CD4-positive, alpha-beta T cell treated with Interleukin-17A for 1 hour (primary cell): ENCODE results near the gene CLTRN.
A peak's percentile ranks its signal among the peaks of the same experiment; 100 is the strongest.
"Not testable (repeated sequence)": the region's sequence is repeated elsewhere in the genome, so short reads cannot be mapped to it uniquely, and the experiment has no call there.

Experiments
- DNase-seq: peaks from one replicate; pipeline ENCODE4 v3.0.0-alpha.2; 2020

CLTRN gene, protein sequence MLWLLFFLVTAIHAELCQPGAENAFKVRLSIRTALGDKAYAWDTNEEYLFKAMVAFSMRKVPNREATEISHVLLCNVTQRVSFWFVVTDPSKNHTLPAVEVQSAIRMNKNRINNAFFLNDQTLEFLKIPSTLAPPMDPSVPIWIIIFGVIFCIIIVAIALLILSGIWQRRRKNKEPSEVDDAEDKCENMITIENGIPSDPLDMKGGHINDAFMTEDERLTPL

DNA sequence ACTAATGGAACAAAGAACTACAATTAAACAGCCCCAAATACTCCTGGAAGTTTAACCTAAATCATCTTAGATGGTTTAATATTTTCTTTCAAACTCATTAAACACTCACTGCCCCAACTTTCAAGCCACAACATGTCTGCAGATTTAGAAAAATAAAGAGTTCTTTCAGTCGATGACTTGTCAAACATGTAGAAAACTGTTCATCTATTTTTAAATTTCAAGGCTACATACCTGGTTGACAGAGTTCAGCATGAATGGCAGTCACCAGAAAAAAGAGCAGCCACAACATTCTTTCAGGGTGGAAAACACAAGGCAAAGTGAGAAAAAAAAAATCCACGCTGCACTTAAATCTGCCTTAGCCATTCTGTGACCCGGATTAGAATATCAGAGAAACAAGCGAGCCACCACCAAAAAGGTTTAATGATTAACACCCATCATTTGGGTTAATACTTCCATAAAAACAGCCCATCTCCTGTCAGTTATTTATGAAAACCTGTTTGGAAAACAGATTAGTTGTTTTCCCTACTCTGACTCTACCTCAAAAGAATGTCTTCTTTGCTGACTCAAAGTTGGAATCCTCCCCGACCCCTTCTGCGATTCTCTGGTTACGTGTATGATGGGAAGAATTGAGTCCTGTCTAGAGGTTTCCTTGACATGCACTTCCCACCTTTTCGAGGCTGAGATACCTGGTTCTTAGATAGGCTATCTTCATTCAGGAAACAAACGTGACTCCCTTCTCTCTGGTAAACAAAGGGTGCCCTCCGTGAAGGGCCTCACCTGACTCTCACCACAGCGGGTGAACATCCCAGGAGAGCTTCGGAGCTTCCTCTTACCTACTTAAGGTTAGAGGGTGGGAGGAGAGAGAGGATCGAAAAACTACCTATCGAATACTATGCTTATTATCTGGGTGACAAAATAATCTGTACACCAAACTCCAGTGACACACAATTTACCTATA lies at the start of gene CLTRN:
CLTRN (minus strand) TSS at position 319 of the 958 bp plus-strand sequence; CDS start at position 289, 30 bp downstream.
- DNase-seq: no peak

DNA sequence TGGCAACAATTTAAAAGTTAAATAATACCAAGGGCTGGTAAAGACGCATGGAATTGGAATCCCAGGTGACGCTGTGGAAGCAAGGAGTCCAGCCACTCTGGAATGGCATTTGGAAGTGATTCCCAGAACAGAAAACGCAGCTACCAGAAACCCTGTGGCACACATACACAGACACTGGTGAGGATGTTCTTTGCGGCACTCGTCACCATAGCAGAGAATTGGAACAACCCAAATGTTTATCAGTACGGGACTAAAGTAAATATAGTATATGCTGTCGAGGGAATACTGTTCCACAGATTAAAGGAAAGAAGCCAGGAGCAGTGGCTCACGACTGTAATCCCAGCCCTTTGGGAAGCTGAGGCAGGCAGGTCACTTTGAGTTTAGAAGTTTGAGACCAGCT lies 39.7 kb upstream of the CLTRN start:
- DNase-seq: not testable (repeated sequence)

DNA sequence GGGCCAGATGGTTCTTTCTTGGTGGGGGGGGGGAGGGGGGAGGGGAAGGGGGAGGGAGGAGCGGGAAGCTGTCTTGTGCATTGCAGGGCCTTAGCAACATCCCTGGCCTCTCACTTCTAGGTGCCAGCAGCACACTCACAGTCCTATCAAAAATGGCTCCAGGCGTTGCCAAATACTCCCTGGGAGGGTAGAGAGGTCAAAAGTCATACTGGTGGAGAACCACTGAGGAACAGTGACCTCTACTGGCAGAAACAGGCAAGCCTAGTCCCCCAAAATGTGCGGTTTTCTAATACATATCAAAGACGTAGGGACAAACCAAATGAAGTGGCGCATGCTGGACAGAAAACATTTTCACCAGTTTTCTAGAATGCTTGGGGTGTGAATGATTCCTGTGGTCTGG lies 39.2 kb upstream of the CLTRN start:
- DNase-seq: not testable (repeated sequence)

DNA sequence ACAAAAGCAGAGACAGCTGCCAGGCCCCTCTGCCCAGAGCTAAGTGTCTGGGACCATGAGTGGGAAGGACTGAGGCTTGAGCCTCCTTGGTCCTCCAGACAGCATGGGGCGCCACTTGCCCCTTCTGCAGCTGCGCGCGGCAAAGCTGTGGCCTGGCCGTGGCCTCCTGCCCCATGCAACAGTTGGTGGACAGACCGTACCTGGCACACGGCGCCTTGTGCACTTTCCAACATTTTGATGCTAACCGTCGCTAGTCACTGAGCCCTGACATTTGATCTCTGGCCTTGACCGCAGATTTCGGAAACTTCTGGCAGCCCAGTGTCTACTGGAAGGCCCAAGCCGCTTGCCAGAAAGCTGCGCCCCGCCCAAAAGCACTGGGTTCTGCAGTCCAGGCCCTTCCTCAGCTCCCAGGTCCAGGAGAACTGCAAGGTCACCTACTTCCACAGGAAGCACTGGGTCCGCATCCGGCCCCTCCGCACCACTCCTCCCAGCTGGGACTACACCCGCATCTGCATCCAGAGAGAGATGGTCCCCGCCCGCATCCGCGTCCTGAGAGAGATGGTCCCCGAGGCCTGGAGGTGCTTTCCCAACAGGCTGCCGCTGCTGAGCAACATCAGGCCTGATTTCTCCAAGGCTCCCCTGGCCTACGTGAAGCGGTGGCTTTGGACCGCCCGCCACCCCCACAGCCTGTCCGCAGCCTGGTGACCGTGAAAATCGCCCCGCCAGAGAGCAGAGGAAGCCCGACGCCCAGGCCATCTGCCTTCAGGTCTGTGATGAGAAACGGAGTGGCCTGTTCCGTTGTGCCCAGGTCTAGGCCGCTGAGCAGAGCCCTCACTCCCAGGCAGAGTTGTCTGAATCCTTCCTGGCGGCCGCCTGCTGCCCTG lies 38.1 kb upstream of the CLTRN start:
- no peak for DNase-seq

DNA sequence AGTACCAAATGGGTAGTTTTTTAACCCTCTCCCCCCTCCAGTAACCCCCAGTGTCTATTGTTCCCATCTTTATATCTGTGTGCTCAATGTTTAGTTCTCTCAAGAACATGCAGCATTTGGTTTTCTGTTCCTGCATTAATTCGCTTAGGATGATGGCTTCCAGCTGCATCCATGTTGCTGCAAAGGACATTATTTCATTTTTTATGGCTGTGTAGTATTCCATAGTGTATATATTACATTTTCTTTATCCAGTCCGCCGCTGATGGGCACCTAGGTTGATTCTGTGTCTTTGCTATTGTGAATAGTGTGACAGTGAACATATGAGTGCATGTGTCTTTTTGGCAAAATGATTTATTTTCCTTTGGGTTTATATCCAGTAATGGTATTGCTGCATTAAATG lies 31.9 kb upstream of the CLTRN start:
- DNase-seq: no peak

DNA sequence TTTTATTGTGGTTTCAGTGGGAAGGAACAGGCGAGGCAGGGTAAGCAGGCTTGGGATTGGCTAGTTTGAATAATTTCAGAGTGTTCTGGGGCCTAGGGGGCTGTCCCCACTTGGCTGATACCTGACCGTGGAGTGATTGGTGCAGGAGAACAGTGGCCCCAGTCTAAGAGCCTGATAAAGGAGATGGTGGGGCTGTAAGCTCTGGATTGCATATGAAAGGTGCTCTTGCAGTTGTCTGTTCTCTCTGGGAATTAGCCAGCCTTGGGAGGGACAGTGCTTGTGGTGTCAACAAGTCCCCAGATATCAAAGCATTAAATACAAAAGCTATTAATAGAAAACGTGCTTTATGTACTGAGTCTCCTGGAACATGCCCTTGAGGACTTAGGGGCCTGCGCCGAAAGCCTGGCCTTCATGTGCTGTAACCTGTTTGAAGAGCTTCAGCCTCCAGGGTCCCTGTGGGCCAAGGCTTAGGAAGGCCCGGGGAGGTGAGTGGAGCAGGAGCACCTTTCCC lies 30.4 kb upstream of the CLTRN start:
- DNase-seq: no peak

DNA sequence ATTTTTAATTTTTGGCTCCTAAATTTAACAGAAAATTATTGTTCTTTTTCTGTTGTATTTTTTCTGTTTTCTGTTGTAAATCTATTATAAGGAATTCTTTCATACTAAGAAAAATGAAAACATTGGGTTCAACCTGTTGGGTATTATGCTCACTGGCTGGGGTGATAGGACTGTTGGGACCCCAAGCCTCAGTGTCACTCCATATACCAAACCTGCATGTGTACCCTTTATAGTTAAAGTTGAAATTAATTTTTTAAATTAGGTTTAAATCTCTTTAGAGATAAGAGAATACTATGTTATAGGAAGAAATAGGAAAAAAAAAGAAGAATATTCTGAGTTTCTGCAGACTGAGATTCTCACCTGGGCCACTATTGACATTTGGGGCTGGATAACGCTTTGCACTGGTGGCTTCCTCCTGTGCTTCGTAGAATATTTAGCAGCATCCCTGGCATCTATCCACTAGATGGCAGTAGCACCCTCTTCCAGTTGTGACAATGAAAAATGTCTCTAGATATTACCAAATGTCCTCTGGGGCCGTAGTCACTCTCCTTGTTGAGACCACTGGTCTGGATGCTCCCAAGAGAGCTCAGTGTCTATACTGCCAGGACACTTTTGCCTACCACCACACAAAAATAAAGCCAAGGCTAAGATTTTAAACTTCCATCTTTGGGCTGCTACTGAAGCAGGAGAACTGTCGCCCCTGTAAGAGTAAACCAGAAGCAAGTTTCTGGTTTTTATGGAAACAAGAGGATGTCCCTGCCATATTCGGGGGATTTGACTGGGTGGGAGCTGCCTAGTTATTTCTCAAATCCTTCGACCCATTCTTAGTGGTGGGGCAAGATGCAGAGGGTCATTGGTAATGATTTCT lies 22.4 kb upstream of the CLTRN start:
- DNase-seq: peak; percentile 80

DNA sequence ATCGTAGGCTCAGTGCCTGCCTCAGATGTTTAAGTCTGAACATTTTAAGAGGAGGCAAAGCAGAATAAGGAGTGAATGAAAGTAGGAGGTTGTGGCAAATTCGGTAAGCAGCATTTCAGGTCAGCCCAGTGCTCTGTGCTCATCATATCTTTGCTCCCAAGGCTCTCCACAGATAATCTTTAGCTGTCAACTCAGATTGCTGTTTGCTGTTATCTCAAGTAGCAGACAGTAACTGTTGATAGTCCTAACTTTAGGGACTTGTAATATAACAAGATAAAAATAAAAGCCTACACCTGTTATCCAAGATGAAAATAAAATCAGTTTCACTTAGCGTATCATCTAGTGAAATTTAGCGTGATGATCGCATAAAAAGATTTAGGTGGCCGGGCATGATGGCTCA lies 18.6 kb upstream of the CLTRN start:
- DNase-seq: no peak

DNA sequence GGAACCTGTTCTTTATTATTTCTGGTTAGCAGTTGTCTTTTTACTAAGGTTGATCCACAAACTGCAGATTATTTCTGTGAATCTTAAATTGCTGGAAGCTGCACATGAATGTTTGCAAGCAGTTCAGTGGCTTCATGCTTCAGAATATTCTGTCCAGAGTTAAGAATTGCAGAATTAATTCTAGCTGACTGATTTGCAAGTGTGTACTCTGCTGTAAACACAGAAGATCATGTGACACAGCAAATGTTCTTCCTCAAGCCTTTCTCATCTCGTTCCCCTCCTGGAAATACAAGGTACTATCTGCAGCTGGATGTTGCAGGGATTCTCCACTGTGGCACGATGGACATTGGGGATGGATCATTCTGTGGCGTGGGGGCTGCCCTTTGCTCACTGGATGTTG lies 16.8 kb upstream of the CLTRN start:
- DNase-seq: no peak

DNA sequence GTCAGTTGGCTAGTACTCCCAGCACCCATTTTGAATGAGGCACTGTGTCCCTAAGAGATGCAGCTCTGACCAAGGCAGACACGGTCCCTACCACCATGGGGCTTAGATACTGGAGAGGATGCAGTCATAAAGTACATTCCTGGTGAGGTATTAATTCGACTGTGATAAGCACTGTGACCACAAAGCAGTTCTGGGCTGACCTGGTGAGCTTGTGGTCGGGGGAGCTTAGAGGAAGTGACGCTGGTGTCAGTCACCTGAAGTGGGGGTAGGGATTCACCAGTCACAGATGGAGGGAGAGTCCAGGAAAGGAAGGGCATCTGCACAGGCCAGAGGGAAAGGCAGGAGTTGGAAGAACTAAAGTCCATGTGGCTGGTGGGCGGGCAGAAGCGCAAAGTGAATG lies 15.8 kb upstream of the CLTRN start:
- DNase-seq: peak; percentile 8

DNA sequence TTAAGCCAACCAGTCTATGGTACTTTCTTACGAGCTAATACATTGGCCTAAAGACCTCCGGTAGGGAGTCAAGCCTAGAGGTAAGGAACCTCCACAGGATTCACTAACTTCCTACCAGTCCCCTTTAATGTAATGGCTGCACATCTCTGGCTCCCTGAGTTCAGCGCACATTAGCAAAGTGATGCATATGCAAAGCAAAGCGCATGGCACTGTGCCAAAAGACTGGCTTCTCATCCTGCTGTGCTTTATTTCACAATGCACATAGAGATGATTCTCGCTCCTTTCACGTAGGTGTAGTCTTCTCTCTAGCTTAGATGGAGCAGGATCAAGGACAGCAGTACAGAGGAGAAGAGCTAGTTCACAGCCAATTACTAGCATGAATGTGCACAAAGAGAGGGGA lies 14.6 kb upstream of the CLTRN start:
- no peak for DNase-seq

DNA sequence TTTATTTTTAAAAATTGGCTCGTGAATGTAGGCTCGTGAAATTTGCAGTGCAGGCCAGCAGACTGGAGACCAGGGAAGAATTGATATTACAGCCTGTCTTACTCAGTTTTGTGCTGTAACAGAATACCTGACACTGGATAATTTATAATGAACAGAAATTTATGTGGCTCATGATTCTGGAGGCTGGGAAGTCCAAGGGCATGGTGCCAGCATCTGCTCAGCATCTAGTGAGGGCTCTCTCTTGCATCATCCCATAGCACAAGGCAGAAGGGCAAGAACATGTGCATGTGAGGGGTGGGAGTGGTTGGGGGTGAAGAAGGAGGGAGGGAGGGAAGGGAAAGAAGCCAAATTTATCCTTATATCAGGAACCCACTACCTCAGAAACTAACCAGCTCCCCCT lies 13.7 kb upstream of the CLTRN start:
- DNase-seq: no peak

DNA sequence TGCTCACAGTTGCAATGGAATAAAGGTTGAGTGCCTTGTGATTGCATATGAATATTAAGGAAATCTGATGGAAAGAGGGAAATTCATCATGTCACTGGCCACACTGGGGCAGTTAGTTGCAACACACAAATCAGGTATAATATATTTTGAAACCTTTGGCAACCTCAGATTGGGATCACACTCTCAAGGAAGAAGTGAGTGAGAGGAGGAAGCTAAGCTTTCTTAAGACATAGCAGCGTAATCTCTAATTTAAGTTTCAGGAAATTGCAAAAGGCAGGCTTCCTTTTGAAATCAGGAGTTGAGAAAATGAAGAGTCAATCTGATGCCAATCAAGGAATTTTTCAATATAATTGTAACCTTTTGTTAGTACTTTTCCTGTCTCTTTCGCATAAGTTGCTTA lies 12.3 kb upstream of the CLTRN start:
- DNase-seq: no peak

DNA sequence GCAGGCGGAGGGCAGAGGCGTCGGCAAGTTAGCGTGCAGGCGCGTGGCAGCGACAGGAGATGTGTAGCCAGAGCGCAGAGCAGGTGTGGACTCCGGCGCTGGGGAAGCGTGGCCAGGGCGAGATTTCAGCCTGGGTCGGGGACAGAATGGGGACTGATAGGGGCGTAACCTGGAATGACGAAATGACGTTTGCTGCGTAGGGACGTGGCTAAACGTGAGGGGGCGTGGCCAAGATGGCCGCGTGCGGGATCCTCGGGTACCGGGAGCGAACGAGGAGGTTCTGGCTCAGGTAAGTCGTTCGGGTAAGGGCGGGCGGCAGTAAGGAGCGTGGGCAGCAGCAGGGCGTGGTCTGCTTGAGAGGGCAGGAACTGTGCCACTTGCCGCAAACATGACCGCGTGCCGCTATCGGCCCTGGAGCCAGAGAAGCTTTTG lies 10.9 kb upstream of the CLTRN start:
- DNase-seq: peak; percentile 88

DNA sequence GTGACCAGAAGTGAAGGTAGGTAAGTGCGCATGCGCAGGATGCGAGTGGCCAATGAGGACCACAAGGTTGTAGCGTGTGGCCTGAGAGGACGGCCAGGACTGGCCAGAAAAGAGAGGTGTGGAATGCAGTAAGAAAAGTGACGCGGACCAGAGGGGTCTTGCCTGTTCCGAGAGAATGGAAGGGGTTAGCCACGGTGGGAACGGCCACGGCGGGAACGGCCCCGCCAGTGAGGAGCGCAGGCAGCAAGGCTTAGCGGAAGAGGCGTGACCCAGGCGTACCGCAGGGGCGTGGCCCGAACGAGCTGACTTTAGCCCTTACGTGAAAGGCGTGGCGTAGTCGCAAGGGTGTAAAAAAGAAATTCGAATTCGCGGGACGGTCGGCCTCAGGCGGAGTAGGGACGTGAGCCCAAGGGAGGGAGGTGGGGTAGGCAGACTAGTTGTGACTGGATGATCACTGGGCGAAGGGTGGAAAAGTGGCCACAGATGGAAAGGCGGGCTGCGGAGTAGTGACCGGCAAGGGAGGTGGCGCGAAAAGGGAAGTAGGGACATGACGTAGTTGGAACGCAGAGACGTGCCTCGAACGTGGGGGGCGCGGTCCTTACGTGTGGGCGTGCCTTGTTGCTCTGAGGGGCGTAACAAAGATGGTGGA lies 10.4 kb upstream of the CLTRN start:
- peak; percentile 91 for DNase-seq

DNA sequence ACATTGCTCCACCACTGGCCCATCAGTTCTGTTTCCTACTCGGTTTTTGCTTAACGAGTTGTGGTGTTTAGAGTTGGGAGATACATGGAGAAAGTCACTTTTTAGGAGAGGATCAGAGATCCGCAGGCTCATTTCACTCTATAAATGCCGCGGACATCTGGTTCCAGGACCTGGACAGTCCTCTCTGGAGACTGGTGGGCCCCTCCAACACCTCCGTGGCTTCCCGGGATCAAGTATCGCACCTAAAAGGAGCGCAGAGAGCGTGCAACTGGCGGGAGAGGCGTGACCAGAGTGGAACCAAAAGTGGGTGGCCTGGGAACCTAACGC lies 9.9 kb upstream of the CLTRN start:
- DNase-seq: no peak

DNA sequence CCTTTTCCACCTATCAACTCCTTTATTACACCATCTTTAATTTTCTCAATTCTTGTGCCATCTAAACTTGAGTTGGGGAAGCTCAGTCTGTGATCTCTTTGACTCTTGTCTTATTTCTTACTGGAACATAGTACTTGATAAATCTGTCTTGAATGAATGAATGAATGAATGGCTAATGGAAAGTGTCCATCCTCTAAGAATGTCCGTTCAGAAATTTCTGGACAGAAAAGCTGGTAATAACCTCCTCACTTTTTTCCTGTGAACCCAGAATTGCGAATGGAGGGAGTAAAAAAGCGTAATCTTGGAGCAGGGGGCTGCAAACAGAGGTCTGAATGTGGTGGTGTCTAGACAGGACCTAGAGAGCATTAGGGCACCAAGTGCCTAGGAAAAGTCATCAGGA lies 9.4 kb upstream of the CLTRN start:
- no peak for DNase-seq

DNA sequence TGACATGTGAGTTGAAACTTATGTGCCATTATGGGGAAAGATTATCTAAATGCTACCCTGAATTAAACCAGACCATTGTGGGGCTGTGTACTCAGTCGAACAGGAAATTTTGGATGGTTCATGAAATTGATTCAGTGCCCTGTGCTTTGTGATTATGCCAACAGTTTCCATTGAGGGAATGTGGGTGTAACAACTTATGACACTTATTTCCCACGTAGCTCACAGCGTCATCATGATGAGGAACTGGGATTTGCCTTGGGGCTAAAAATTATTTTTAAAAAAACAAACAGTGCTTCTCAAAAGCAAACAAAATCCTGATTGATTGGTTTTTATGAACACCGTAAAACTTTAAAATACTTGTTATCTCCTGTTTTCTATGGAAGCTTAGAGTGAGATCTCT lies 8.3 kb upstream of the CLTRN start:
- no peak for DNase-seq

DNA sequence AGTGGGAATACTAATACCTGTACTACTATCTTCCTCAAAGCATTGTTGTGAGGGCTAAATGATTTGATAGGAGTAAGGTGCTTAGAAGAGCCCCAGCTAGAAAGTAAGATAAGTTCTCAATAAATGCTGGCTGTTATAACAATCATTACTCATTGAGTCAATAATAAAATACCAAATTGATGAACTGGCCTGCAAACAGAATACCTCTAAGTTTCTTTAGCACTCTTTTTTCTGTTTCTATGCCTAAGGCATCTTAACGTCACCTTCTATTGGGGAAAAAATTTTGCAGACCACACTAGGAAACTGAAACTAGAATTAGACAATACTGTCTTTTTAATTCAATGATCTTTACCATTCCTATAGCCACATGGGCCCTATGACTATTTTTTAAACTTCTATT lies 1.2 kb downstream of the CLTRN start:
- no peak for DNase-seq

DNA sequence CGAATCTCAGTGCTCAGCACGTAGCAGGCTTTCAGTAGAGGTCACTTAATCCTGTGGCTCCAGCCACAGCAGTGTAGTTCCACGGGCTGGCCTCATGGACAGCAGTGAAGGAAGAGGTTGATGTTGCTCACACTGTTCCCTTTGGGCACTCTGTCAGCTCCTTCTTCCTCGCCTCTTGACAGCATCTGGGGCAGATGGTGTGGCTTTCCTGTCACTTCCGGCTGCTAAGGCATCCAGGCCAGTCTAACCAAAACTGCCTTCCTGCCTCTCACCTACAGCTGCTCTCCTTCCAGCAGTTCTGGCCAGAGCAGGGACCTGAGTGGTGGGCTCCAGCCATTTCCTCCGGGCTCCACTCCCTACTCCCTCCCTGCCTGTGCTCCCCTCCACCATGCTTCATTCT lies 9.8 kb downstream of the CLTRN start:
- DNase-seq: not testable (repeated sequence)

DNA sequence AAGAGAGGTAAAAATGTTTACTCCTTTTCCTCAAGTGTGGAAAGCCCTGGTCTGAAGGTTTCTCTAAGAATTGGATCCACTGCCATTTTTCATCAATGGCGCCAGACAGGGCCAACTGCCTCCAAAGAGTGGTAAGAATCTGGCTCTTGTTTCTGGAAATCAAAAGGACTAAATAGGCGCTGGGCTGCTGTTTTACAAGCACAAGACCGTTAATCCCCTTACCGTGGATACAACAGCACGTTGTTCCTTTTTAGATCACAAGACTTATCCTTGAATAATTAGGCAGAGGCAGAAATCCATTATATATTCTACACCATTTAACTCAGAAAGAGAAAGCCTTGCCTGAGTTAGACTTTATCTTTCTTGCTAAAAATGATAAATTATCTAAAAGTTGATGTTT lies 10.6 kb downstream of the CLTRN start:
- no peak for DNase-seq

DNA sequence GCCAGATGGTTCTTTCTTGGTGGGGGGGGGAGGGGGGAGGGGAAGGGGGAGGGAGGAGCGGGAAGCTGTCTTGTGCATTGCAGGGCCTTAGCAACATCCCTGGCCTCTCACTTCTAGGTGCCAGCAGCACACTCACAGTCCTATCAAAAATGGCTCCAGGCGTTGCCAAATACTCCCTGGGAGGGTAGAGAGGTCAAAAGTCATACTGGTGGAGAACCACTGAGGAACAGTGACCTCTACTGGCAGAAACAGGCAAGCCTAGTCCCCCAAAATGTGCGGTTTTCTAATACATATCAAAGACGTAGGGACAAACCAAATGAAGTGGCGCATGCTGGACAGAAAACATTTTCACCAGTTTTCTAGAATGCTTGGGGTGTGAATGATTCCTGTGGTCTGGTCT lies 17.1 kb downstream of the CLTRN start:
- not testable (repeated sequence) for DNase-seq
